Measurements from ENCODE around the gene PLA2G2E.

- no peak for TF ChIP-seq CTCF (IDR thresholded peaks at IDR 0.05; ENCODE audit: low read depth, low read length, missing input control)
- TF ChIP-seq YY1 (IDR thresholded peaks at IDR 0.05): no peak
- TF ChIP-seq JUND (IDR thresholded peaks at IDR 0.05): no peak
- no peak for TF ChIP-seq REST (IDR thresholded peaks at IDR 0.05)
- TF ChIP-seq GABPA (IDR thresholded peaks at IDR 0.05 in 1 of 2, conservative IDR thresholded peaks at IDR 0.05 in 1 of 2): no peak
- TF ChIP-seq TAF1 (conservative IDR thresholded peaks at IDR 0.05): no peak
- TF ChIP-seq MAX (IDR thresholded peaks at IDR 0.05): no peak
- no peak for TF ChIP-seq RAD21 (IDR thresholded peaks at IDR 0.05)
- TF ChIP-seq EGR1 (IDR thresholded peaks at IDR 0.05; ENCODE audit: low read depth in 2 of 2): no peak
- no peak for TF ChIP-seq FOXA1 (IDR thresholded peaks at IDR 0.05)
Measured at GRCh38 chr1:19922015-19922688, 1.3 kb downstream of the PLA2G2E start.
